Measurements from ENCODE around the gene TFPI.

Gene TFPI

GRCh38 chr2:187461294-187462261 lies 92.7 kb downstream of the TFPI start:
- DNase-seq, result no peak

- no peak for DNase-seq
These were observed 95.0 kb downstream of the TFPI start for GRCh38 chr2:187459256-187459655.

GRCh38 chr2:187453078-187453641 lies 101.1 kb downstream of the TFPI start:
- DNase-seq, result no peak

GRCh38 chr2:187451510-187451909 lies 102.7 kb downstream of the TFPI start:
- DNase-seq, result no peak

GRCh38 chr2:187447336-187447735 lies 106.9 kb downstream of the TFPI start:
- DNase-seq, result no peak

GRCh38 chr2:187446711-187447110 lies 107.5 kb downstream of the TFPI start:
- DNase-seq, result no peak

- no peak for DNase-seq
These were observed 109.2 kb downstream of the TFPI start for GRCh38 chr2:187445051-187445450.

GRCh38 chr2:187442778-187443177 lies 111.5 kb downstream of the TFPI start:
- DNase-seq, result no peak

- no peak for DNase-seq
These were observed 111.9 kb downstream of the TFPI start for GRCh38 chr2:187442378-187442777.

GRCh38 chr2:187440101-187440675 lies 114.0 kb downstream of the TFPI start:
- DNase-seq, result no peak

- DNase-seq, result no peak
These were observed 115.8 kb downstream of the TFPI start for GRCh38 chr2:187438455-187438854.

- no peak for DNase-seq
These were observed 118.5 kb downstream of the TFPI start for GRCh38 chr2:187435756-187436155.

GRCh38 chr2:187435078-187435477 lies 119.2 kb downstream of the TFPI start:
- no peak for DNase-seq

GRCh38 chr2:187434342-187434785 lies 119.9 kb downstream of the TFPI start:
- DNase-seq, result no peak

- DNase-seq, result no peak
These were observed 122.3 kb downstream of the TFPI start for GRCh38 chr2:187431911-187432310.

GRCh38 chr2:187429989-187430388 lies 124.2 kb downstream of the TFPI start:
- no peak for DNase-seq

- no peak for DNase-seq
These were observed 130.1 kb downstream of the TFPI start for GRCh38 chr2:187424146-187424545.

GRCh38 chr2:187422282-187422681 lies 132.0 kb downstream of the TFPI start:
- DNase-seq, result no peak

GRCh38 chr2:187421519-187421918 lies 132.7 kb downstream of the TFPI start:
- no peak for DNase-seq

GRCh38 chr2:187419808-187420207 lies 134.4 kb downstream of the TFPI start:
- DNase-seq, result no peak

- DNase-seq, result no peak
These were observed 138.8 kb downstream of the TFPI start for GRCh38 chr2:187415449-187415848.
